ENCODE measurements around the gene PSMD13. TPM values are rescaled to one million over a fixed set of nuclear protein-coding genes. Genes with fewer than 3 reads are reported as not detected.

PSMD13 gene
- total and polyA plus RNA-seq, 4 donors, result 48.8 to 56.7 (median 52.8) TPM

DNA sequence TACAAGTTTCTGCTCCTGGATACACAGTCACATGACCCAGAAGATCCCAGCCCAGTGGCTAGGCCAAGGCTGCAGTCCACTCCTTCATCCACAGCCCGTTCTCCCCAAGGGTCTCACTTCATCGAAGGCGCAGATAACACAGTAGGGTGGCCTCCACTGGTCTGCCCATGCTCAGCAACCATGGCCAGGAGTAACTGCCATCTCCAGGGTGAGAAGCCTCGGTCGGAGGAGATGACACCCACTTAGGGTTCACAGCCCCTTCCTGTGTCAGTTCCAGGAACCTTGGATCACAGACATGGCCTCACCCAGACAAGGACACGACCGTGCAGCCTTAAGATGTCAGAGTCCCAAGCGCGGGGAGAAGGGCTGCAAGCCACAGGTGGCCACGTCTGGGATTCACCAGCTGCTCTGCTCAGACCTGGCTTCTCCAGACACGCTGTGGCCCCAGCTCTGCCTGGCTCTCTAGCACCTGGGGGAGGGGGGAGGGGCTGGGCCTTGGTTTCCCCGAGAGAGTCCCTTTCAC lies 32.1 kb upstream of the PSMD13 start (continued):
- TF ChIP-seq GABPA (IDR thresholded peaks at IDR 0.05 in 1 of 2, conservative IDR thresholded peaks at IDR 0.05 in 1 of 2) (no peak), RAD21 (IDR thresholded peaks at IDR 0.05) (no peak), FOXA2 (IDR thresholded peaks at IDR 0.05) (no peak), JUND (IDR thresholded peaks at IDR 0.05) (no peak), RXRA (IDR thresholded peaks at IDR 0.05) (no peak), TAF1 (conservative IDR thresholded peaks at IDR 0.05) (no peak)
- TF ChIP-seq, protein P1, sequence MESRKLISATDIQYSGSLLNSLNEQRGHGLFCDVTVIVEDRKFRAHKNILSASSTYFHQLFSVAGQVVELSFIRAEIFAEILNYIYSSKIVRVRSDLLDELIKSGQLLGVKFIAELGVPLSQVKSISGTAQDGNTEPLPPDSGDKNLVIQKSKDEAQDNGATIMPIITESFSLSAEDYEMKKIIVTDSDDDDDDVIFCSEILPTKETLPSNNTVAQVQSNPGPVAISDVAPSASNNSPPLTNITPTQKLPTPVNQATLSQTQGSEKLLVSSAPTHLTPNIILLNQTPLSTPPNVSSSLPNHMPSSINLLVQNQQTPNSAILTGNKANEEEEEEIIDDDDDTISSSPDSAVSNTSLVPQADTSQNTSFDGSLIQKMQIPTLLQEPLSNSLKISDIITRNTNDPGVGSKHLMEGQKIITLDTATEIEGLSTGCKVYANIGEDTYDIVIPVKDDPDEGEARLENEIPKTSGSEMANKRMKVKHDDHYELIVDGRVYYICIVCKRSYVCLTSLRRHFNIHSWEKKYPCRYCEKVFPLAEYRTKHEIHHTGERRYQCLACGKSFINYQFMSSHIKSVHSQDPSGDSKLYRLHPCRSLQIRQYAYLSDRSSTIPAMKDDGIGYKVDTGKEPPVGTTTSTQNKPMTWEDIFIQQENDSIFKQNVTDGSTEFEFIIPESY (IDR thresholded peaks at IDR 0.05), result no peak

GRCh38 chr11:205221-206001 lies 31.4 kb upstream of the PSMD13 start:
- peaks cover 8 to 38% (median 27%) of the 10 kb centered on the region in 4 donors for H3K4me1 ChIP-seq (ENCODE audit: control insufficient read depth in 4 of 4, insufficient read depth in 4 of 4, low read length in 3 of 4)
- no peak overlapping the region for H3K9ac ChIP-seq (ENCODE audit: low read depth in 1 of 2, low read length in 2 of 2)
- H3K27me3 ChIP-seq (ENCODE audit: control insufficient read depth in 4 of 4, insufficient read depth in 4 of 4, low read length in 3 of 4), result no peaks in the 10 kb centered on the region
- peaks cover 5 to 30% (median 14%) of the 10 kb centered on the region in 4 donors for H3K36me3 ChIP-seq (ENCODE audit: control insufficient read depth in 4 of 4, insufficient read depth in 3 of 4, low read depth in 1 of 4, low read length in 3 of 4)
- H3K4me3 ChIP-seq (ENCODE audit: low read depth in 1 of 3, low read length in 3 of 3), result no peak overlapping the region
- TF ChIP-seq MAX (IDR thresholded peaks at IDR 0.05), result no peak
- TF ChIP-seq GABPA (IDR thresholded peaks at IDR 0.05 in 1 of 2, conservative IDR thresholded peaks at IDR 0.05 in 1 of 2), result no peak
- no peak for TF ChIP-seq NR2F2 (IDR thresholded peaks at IDR 0.05)
- no peak for TF ChIP-seq FOXA1 (IDR thresholded peaks at IDR 0.05)
- no peaks in the 10 kb centered on the region for H3K9me3 ChIP-seq (ENCODE audit: control insufficient read depth in 4 of 4, low read length in 3 of 4)
- H3K27ac ChIP-seq (ENCODE audit: low read depth in 1 of 2, low read length in 2 of 2), result no peak overlapping the region
- DNase-seq (ENCODE audit: low spot score), result no peak
- 93% methylated on average over 16 of the region's 16 CpGs for WGBS

- Histone ChIP-seq H3K27ac (ENCODE audit: low read depth in 1 of 2, low read length in 2 of 2) (no peak overlapping the region), H3K9me3 (ENCODE audit: control insufficient read depth in 4 of 4, low read length in 3 of 4) (no peaks in the 10 kb centered on the region), H3K36me3 (ENCODE audit: control insufficient read depth in 4 of 4, insufficient read depth in 3 of 4, low read depth in 1 of 4, low read length in 3 of 4) (peaks cover 5 to 35% (median 15%) of the 10 kb centered on the region in 4 donors), H3K27me3 (ENCODE audit: control insufficient read depth in 4 of 4, insufficient read depth in 4 of 4, low read length in 3 of 4) (no peaks in the 10 kb centered on the region), H3K4me1 (ENCODE audit: control insufficient read depth in 4 of 4, insufficient read depth in 4 of 4, low read length in 3 of 4) (peaks cover 8 to 41% (median 28%) of the 10 kb centered on the region in 4 donors), H3K9ac (ENCODE audit: low read depth in 1 of 2, low read length in 2 of 2) (peak overlapping the region; percentile 41 to 96), H3K4me3 (ENCODE audit: low read depth in 1 of 3, low read length in 3 of 3) (peak overlapping the region; percentile 84 to 91 (median 88))
- DNase-seq (ENCODE audit: low spot score), result no peak
- TF ChIP-seq, protein P2, sequence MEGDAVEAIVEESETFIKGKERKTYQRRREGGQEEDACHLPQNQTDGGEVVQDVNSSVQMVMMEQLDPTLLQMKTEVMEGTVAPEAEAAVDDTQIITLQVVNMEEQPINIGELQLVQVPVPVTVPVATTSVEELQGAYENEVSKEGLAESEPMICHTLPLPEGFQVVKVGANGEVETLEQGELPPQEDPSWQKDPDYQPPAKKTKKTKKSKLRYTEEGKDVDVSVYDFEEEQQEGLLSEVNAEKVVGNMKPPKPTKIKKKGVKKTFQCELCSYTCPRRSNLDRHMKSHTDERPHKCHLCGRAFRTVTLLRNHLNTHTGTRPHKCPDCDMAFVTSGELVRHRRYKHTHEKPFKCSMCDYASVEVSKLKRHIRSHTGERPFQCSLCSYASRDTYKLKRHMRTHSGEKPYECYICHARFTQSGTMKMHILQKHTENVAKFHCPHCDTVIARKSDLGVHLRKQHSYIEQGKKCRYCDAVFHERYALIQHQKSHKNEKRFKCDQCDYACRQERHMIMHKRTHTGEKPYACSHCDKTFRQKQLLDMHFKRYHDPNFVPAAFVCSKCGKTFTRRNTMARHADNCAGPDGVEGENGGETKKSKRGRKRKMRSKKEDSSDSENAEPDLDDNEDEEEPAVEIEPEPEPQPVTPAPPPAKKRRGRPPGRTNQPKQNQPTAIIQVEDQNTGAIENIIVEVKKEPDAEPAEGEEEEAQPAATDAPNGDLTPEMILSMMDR (IDR thresholded peaks at IDR 0.05; ENCODE audit: low read depth, low read length, missing input control), result no peak
- TF ChIP-seq EGR1 (IDR thresholded peaks at IDR 0.05; ENCODE audit: low read depth in 2 of 2), result no peak
- TF ChIP-seq REST (IDR thresholded peaks at IDR 0.05), result no peak
- no peak for TF ChIP-seq RXRA (IDR thresholded peaks at IDR 0.05)
- no peak for TF ChIP-seq FOXA1 (IDR thresholded peaks at IDR 0.05)
- TF ChIP-seq ATF3 (IDR thresholded peaks at IDR 0.05), result no peak
- TF ChIP-seq JUND (IDR thresholded peaks at IDR 0.05), result no peak
- no peak for TF ChIP-seq GABPA (IDR thresholded peaks at IDR 0.05 in 1 of 2, conservative IDR thresholded peaks at IDR 0.05 in 1 of 2)
- no peak for TF ChIP-seq MAX (IDR thresholded peaks at IDR 0.05)
- TF ChIP-seq, protein P1 (IDR thresholded peaks at IDR 0.05), result no peak
- TF ChIP-seq NR2F2 (IDR thresholded peaks at IDR 0.05), result no peak
- no peak for TF ChIP-seq HNF4A (conservative IDR thresholded peaks at IDR 0.05)
- no peak for TF ChIP-seq FOXA2 (IDR thresholded peaks at IDR 0.05)
- WGBS, result 80% methylated on average over 7 of the region's 7 CpGs
Measured at GRCh38 chr11:206002-206384, 30.8 kb upstream of the PSMD13 start.

Data from liver (tissue), 9 donors.